ENCODE results near the gene IFT43. TPM values are rescaled to one million over a fixed set of nuclear protein-coding genes. Genes with fewer than 3 reads are reported as not detected.

The IFT43 gene
- total RNA-seq, 1 experiment from 2014 or later: 37.9 TPM

GRCh38 chr14:76056128-76056527 lies 70.6 kb downstream of the IFT43 start:
- TF ChIP-seq, protein P1, sequence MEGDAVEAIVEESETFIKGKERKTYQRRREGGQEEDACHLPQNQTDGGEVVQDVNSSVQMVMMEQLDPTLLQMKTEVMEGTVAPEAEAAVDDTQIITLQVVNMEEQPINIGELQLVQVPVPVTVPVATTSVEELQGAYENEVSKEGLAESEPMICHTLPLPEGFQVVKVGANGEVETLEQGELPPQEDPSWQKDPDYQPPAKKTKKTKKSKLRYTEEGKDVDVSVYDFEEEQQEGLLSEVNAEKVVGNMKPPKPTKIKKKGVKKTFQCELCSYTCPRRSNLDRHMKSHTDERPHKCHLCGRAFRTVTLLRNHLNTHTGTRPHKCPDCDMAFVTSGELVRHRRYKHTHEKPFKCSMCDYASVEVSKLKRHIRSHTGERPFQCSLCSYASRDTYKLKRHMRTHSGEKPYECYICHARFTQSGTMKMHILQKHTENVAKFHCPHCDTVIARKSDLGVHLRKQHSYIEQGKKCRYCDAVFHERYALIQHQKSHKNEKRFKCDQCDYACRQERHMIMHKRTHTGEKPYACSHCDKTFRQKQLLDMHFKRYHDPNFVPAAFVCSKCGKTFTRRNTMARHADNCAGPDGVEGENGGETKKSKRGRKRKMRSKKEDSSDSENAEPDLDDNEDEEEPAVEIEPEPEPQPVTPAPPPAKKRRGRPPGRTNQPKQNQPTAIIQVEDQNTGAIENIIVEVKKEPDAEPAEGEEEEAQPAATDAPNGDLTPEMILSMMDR (IDR thresholded peaks at IDR 0.05; ENCODE audit: unreplicated experiment): no peak
- CTCF ChIA-PET: interaction anchor here (0.9 kb wide), 1 partner anchor 331 kb away, joined by 4 read pairs; no protein-coding TSS in a partner anchor
- peak; percentile 5 for DNase-seq
- Mint-ChIP-seq H3K4me3 (ENCODE audit: low read depth, unreplicated experiment) (no peak overlapping the region), H3K4me1 (ENCODE audit: low read depth, unreplicated experiment) (no peaks in the 10 kb centered on the region), H3K36me3 (ENCODE audit: insufficient read depth, unreplicated experiment) (peaks cover 5% of the 10 kb centered on the region), H3K27ac (ENCODE audit: unreplicated experiment) (no peak overlapping the region), H3K27me3 (ENCODE audit: unreplicated experiment) (no peaks in the 10 kb centered on the region), H3K9me3 (ENCODE audit: low read depth, unreplicated experiment) (no peaks in the 10 kb centered on the region)
- intact Hi-C loops (cut with micrococcal nuclease; ENCODE audit: unreplicated experiment): no loop called here
- no TSS peak for BruUV-seq (replicated peaks)

DNA sequence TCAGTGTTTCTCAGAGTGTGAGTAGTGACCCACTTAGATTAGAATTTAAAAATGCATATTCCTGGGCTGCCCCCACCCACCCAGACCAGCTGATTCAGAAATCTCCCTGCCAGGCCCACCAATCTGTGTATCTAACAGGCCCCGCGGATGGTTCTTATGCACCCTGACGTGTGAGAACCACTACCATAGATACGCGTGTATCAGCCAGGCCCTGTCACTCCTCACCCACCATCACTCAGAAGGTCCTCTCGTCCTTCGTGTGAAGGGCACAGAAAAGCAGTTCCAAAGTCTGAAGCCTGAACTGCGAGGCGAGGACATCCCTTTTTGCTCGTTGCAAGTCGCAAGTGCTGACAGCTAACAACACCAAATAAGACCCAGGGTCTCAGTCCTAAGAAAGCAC lies 72.4 kb downstream of the IFT43 start:
- CTCF ChIA-PET: no interaction called here
- BruUV-seq (replicated peaks): no TSS peak
- intact Hi-C loops (cut with micrococcal nuclease; ENCODE audit: unreplicated experiment): no loop called here
- TF ChIP-seq, protein P1 (IDR thresholded peaks at IDR 0.05; ENCODE audit: unreplicated experiment): no peak
- peaks cover 10% of the 10 kb centered on the region for H3K36me3 Mint-ChIP-seq (ENCODE audit: insufficient read depth, unreplicated experiment)
- no peaks in the 10 kb centered on the region for H3K9me3 Mint-ChIP-seq (ENCODE audit: low read depth, unreplicated experiment)
- DNase-seq: no peak
- H3K27ac Mint-ChIP-seq (ENCODE audit: unreplicated experiment): no peak overlapping the region
- no peak overlapping the region for H3K4me3 Mint-ChIP-seq (ENCODE audit: low read depth, unreplicated experiment)
- H3K27me3 Mint-ChIP-seq (ENCODE audit: unreplicated experiment): no peaks in the 10 kb centered on the region
- H3K4me1 Mint-ChIP-seq (ENCODE audit: low read depth, unreplicated experiment): no peaks in the 10 kb centered on the region

GRCh38 chr14:76063327-76063726 lies 77.8 kb downstream of the IFT43 start:
- no peak overlapping the region for H3K4me3 Mint-ChIP-seq (ENCODE audit: low read depth, unreplicated experiment)
- H3K9me3 Mint-ChIP-seq (ENCODE audit: low read depth, unreplicated experiment): peaks cover 4% of the 10 kb centered on the region
- TF ChIP-seq, protein P1 (IDR thresholded peaks at IDR 0.05; ENCODE audit: unreplicated experiment): no peak
- CTCF ChIA-PET: no interaction called here
- H3K27me3 Mint-ChIP-seq (ENCODE audit: unreplicated experiment): no peaks in the 10 kb centered on the region
- intact Hi-C loops (cut with micrococcal nuclease; ENCODE audit: unreplicated experiment): no loop called here
- peaks cover 6% of the 10 kb centered on the region for H3K36me3 Mint-ChIP-seq (ENCODE audit: insufficient read depth, unreplicated experiment)
- H3K27ac Mint-ChIP-seq (ENCODE audit: unreplicated experiment): no peak overlapping the region
- BruUV-seq (replicated peaks): no TSS peak
- no peak for DNase-seq
- no peaks in the 10 kb centered on the region for H3K4me1 Mint-ChIP-seq (ENCODE audit: low read depth, unreplicated experiment)

DNA sequence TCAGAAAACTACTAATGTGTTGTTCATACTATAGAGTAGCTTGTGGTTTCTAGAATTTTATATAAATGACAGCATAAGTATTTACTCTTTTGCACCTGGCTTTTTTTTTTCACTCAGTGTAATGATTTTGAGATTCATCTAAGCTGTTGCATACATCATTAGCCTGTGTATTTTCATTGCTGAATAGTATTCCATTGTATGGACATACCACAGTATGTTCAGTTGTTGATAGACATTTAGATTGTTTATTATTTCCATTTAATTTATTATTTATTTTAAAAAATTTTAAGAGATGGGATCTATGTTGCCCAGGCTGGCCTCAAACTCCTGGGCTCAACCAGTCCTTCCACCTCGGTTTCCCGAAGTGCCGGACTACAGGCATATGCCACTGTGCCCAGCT lies 80.0 kb downstream of the IFT43 start:
- Mint-ChIP-seq H3K4me1 (ENCODE audit: low read depth, unreplicated experiment) (no peaks in the 10 kb centered on the region), H3K27me3 (ENCODE audit: unreplicated experiment) (no peaks in the 10 kb centered on the region), H3K4me3 (ENCODE audit: low read depth, unreplicated experiment) (no peak overlapping the region), H3K27ac (ENCODE audit: unreplicated experiment) (no peak overlapping the region), H3K36me3 (ENCODE audit: insufficient read depth, unreplicated experiment) (peaks cover 6% of the 10 kb centered on the region), H3K9me3 (ENCODE audit: low read depth, unreplicated experiment) (peaks cover 4% of the 10 kb centered on the region)
- CTCF ChIA-PET: no interaction called here
- DNase-seq: no peak
- intact Hi-C loops (cut with micrococcal nuclease; ENCODE audit: unreplicated experiment): no loop called here
- no TSS peak for BruUV-seq (replicated peaks)
- TF ChIP-seq, protein P1 (IDR thresholded peaks at IDR 0.05; ENCODE audit: unreplicated experiment): no peak

All from Calu3 (cell line).